ENCODE measurements around the gene LYL1. TPM values are rescaled to one million over a fixed set of nuclear protein-coding genes. Genes with fewer than 3 reads are reported as not detected.

Gene LYL1
- total and polyA plus RNA-seq, 2 of the 4 experiments (the other 2 are of a cell fraction), result 0.36 to 0.39 TPM

GRCh38 chr19:13135068-13136062 lies 32.7 kb upstream of the LYL1 start:
- no peak overlapping the region for H2BK15ac ChIP-seq (ENCODE audit: low read depth, low read length)
- H4K5ac ChIP-seq (ENCODE audit: low read depth, low read length), result no peak overlapping the region
- H3K36me3 ChIP-seq (ENCODE audit: control insufficient read depth, insufficient read depth, low read length), result peaks cover 44% of the 10 kb centered on the region
- no peak overlapping the region for H3K4me3 ChIP-seq (ENCODE audit: insufficient read depth, low read depth, low read length)
- peaks cover 23 to 87% of the 10 kb centered on the region in 2 experiments; a peak in 3 of 4 replicates for H3K79me1 ChIP-seq (ENCODE audit: low read depth in 1 of 2, low read length in 2 of 2)
- no peak overlapping the region for H4K8ac ChIP-seq (ENCODE audit: low read depth in 2 of 2, low read length in 2 of 2)
- in situ Hi-C loops (cut with MboI; ENCODE audit: low sequenced_read_pairs) (no loop called here), intact Hi-C loops (cut with micrococcal nuclease) (no loop called here), dilution Hi-C loops (cut with HindIII; ENCODE audit: low sequenced_read_pairs, unreplicated experiment) (no loop called here)
- H2BK20ac ChIP-seq (ENCODE audit: low read depth, low read length), result no peak overlapping the region
- no peak overlapping the region for H3K18ac ChIP-seq (ENCODE audit: low read depth, low read length)
- no peak overlapping the region for H3K9ac ChIP-seq (ENCODE audit: low read depth, low read length)
- ChIA-PET CTCF (no interaction called here), POLR2A (ENCODE audit: unreplicated experiment) (no interaction called here)
- DNase-seq, result no peak
- H2AK5ac ChIP-seq (ENCODE audit: low read depth, low read length), result no peak overlapping the region
- peaks cover 16% of the 10 kb centered on the region for H3K4me1 ChIP-seq (ENCODE audit: control insufficient read depth, insufficient read depth, low read length)
- H4K91ac ChIP-seq (ENCODE audit: insufficient read depth, low read depth, low read length), result no peak overlapping the region
- H3K9me3 ChIP-seq (ENCODE audit: control insufficient read depth, insufficient read depth, low read length), result no peaks in the 10 kb centered on the region
- no peak overlapping the region for H3K4ac ChIP-seq (ENCODE audit: low read depth, low read length)
- no peak overlapping the region for H3K23ac ChIP-seq (ENCODE audit: low read depth, low read length)
- ATAC-seq (ENCODE audit: low read depth), result no peak
- H2AFZ ChIP-seq (replicated peaks; ENCODE audit: low read length, poor library complexity), result no peak overlapping the region
- peaks cover 63% of the 10 kb centered on the region for H4K20me1 ChIP-seq (ENCODE audit: insufficient read depth, low read length)
- BruUV-seq (replicated peaks), result no TSS peak
- no peaks in the 10 kb centered on the region for H3K27me3 ChIP-seq (ENCODE audit: control insufficient read depth, insufficient read depth, low read length)
- no peak overlapping the region for H2BK120ac ChIP-seq (ENCODE audit: low read depth, low read length)
- H3K27ac ChIP-seq (ENCODE audit: insufficient read depth, low read length), result no peak overlapping the region
- peaks cover 22% of the 10 kb centered on the region for H3K9me1 ChIP-seq (ENCODE audit: insufficient read depth, low read length)
- H3K56ac ChIP-seq (ENCODE audit: extremely low read depth, insufficient read depth, low read length), result no peak overlapping the region
- TF ChIP-seq CHD1 (IDR thresholded peaks at IDR 0.05; ENCODE audit: low read depth, low read length) (no peak), RCOR1 (IDR thresholded peaks at IDR 0.05; ENCODE audit: insufficient replicate concordance, low read length) (no peak), SMC3 (IDR thresholded peaks at IDR 0.05; ENCODE audit: low read depth, low read length) (no peak)
- TF ChIP-seq, protein P1, sequence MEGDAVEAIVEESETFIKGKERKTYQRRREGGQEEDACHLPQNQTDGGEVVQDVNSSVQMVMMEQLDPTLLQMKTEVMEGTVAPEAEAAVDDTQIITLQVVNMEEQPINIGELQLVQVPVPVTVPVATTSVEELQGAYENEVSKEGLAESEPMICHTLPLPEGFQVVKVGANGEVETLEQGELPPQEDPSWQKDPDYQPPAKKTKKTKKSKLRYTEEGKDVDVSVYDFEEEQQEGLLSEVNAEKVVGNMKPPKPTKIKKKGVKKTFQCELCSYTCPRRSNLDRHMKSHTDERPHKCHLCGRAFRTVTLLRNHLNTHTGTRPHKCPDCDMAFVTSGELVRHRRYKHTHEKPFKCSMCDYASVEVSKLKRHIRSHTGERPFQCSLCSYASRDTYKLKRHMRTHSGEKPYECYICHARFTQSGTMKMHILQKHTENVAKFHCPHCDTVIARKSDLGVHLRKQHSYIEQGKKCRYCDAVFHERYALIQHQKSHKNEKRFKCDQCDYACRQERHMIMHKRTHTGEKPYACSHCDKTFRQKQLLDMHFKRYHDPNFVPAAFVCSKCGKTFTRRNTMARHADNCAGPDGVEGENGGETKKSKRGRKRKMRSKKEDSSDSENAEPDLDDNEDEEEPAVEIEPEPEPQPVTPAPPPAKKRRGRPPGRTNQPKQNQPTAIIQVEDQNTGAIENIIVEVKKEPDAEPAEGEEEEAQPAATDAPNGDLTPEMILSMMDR (conservative IDR thresholded peaks at IDR 0.05; ENCODE audit: low read depth, low read length), result no peak
- no peak overlapping the region for H2BK5ac ChIP-seq (ENCODE audit: low read depth, low read length, poor library complexity, severe bottlenecking)
- H3K4me2 ChIP-seq (ENCODE audit: low read depth, low read length), result no peak overlapping the region
- WGBS, 2 experiments (ENCODE audit: extremely low coverage in 2 of 2, insufficient read length in 1 of 2), result 96% methylated on average over 39 of the region's 60 CpGs; no CpG with 5 or more reads in 1 of the 2 experiments
- H3K14ac ChIP-seq (replicated peaks; ENCODE audit: low read depth, low read length), result no peak overlapping the region
- no peak overlapping the region for H2AK9ac ChIP-seq (replicated peaks; ENCODE audit: low read depth, low read length, poor library complexity)
